ENCODE results near the gene ABHD15.

ABHD15 gene

DNA sequence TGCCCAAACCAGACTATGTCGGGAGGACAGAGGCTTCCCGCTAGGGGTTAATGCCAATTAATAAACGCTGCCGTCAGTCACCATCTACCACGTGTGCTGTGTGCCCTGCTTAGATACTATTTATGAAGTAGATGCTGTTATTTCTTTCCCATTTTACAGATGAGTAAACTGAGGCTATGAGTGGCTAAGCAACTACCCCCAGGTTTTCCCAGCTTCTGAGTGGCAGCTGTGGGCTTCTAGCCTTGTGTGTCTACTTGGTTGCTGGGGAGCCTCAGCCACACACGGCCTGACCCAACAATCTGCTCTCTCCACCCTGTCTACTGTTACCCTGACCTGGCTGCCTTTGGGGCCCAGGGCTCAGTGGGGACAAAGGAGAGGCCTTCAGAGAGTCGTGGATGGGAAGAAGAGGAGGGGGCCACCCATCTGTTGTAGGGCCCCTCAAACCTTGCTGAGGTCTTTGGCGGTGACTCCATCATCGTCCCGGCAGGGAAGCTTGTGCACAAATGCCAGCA, 15.5 kb upstream of the ABHD15 start:
- no peak for DNase-seq

DNA sequence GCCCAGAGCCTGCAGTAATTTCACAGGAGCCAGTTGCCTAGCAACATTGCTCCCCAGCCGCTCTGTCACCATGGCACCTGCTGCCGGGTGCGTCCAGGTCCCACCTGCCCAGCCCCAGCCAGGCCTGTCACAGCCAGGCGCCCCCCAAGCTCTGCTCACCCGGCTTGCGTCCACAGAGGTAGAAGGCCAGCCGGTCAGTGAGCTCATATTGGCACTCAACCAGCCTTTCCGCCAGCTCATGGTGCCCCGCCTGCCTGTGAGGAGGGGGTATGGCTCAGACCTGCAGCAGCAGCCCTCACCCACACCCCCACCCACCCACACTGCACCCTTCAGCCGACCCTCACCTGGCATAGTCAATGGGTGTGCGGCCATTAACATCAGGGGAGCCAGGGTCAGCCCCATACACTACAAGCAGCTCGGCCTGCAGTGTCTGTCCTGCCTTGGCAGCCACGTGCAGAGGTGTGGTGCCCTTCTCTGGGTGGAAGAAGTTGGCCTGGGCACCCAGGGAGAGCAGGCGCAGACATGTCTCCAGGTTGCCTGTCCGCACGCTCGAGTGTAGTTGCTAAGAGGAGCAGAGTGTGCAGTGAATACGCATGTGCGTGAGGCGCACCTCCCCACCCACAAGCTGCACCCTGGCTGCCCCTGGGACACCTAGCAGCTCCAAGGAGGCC, 14.9 kb upstream of the ABHD15 start:
- no peak for DNase-seq

DNA sequence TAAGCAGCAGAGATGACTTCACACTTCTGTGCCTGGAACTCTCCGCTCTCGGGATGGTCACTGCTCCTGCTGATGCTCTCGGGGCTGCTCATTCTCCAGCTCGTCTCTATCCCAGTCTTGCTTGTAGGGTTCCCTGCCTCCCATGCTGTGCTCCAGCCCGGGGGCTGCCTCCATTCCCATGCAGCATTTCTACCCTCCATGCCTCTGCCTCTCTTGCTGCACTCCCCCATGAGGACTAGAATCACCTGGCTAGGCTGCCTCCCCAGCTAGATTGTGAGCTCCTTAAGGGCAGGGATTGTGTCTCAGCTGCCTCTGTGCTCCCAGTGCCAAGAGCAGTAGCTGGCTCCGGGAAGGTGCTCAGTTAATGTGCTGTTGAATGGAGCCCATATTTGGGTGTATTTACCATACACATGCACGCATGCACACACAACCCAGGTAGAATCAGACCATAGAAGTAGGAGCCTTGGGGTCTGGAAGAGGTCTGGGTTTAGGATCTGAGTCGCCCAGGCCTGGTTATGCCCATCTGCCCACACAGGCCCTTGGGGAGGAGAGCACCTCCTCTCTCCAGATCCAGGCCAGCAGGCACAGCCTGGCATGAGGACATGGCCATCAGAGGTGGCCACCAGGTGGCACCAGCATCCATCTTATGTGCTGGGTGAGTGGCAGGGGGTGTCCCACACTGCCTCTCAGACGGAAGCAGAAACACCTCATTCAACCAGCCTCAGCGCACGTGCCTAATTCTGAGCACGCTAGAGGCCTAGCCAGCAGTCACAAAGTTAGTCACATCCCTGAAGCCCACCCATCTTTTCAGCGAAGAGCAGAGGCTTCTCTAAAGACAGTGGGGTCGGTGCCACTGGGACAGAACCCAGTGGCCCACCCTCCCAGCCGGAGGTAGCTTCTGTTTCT, 13.3 kb upstream of the ABHD15 start:
- peak; percentile 69 to 80 for DNase-seq

DNA sequence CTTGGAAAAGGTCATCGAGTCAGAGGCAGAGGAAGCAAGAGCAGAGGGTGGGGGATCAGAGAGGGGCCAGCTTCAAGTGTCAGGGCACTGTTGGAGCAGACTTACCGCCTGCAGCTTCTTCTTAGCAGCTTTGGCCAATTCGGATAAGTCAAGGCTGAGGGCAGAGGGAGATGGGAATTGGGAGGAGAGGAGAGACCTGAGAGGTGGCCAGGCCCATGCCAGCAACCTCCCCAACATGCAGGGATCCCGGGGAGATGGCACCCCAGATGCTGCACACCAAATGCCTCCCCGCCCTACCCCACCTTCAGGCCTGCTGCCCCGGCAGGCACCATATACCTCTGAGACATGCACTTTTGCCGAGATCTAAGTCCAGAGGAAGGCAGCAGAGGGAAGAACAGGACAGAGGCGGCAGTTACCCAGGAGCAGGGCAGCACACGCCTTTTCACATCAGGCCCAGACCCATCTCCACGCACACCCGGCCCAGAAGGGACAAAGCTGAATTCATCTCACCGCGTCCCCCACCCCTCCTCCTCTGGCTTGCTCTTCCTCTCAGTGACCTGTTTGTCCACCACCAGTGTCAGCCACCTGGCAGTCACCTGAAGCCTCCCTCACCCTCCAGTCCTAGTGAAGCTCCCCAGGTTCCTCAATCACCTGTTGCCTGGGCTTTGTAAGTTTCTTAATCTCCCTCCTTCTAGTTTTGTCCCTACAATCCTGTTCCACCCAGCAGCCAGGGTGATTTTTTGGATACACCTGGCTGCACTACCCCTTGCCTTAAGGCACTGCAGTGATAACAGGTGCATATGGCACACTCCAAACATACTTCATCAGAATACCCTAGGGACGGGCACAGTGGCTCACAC, 12.0 kb upstream of the ABHD15 start:
- DNase-seq, result no peak

DNA sequence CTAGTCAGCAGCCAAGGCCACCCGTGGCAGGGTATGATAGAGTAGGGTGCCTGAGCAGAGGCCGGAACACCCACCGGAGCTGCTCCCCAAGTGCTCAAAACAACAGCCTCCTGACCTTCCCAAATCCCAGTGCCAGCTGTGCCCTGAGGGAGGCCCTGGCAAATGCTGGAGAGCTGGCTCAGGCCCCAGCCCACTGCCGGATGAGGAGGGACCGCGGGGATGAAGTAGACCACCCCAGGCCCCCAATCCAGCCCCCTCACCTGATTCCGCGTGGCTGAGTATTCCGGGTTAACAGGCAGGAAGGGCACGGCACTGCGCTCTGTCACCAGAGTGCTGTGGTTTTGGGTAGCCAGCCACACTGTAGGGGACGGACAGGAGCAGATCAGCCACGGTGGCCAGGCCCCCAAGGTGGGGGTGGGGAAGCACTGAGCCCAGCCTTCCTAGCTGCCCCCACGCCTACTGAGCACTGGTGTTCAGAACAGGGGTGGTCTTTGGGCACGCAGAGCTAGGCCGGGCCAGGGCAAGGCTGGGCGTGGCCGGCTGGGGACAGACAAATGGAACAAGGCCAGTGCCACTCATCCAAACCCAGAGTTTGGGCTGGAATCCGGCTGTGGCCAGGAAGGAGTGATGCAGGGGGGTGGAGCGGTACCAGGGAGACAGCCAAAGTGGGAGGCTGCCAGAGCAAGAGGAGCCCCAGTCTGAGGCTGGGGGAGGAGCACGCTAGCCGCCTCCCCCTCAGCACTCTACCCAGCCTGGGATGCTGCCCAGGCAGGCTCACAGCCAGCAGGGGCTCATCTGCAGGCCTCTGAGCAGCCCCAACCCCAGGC, 10.8 kb upstream of the ABHD15 start:
- no peak for DNase-seq

DNA sequence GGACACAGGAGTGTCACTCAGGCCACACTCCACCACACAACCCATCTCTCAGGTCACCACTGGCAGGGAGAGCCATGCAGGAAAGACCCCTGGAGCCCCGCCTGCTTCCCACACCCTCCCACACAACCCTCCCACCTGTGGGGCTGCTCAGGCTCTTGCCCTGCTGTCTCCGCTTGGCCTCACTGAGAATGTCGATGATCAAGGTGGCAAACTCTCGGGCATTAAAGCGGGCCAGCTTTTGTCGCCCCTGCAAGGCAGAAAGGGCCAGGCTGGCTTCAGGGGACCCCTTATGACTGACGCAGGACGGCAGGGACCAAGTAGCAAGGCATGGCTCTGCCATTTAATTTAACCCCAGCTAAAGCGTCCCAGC, 10.1 kb upstream of the ABHD15 start:
- no peak for DNase-seq

DNA sequence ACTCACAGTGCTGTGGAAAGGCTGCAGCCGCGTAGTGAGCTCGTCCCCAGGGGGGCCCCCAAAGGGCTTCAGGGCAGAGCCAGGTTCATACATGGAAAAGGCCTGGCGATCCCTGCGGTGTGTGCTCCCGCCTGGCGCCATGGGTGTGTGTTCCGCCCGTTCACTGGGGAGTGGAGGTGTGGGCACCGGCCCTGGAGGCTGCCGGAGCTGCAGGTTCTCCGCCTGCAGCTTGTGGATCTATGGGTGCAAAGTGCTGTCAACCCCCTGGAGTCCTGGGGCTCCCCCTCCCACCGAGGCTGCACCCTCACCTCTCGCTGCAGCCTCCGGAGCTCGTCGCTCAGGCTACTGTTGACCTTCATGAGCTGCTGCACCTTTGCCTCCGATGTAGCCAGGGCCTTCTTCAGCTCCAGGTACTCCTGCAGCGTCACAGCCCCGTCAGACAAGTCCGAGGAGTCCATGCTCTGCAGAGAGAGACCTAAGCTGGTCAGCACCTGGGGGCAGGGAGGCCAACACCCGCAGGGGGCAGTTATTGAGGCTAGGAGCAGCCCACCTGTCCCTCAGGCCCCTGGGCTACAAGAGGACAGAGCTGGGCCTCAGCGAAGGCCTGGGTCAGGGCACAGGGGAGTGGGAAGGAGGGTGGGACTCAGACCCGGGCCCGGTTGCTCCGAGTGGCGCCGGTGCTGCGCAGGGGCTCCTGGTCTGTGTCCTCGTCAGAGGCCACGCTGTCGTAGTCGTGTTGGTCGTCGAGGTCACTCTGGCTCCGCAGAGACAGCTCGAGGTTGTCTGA, 9.6 kb upstream of the ABHD15 start:
- DNase-seq, result no peak

DNA sequence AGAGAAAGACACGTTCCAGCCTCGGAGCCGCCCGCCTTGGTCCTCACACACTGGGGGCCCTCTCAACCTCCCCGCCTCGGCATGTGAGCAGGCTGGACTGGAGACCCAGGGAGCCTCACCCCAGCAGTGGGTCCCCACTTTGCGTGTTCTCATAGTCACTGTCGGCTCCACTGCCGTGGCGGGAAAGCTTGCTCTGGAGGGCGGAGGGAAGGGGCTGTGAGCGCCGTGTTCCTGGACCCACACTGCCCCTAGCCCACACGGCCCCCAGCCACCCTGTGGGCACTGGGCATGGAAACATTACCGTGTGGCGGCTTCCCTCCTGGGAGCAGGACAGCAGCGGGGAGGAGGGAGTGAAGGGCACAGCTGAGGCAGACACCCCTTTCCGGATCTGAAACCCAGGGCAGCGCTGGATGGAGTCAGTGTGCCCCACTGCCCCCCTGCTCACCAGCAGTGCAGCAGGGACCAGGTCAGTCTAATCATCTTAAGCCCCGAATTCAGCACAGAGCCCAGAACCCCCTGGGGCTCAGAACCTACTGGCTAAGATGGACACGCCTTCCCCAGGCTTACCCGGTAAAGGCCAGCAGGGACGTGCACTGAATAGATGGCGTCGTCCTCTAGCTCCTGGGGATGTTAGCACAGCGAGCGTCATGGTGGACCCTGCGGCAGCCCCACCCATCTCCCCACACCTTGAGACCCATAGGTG, 8.8 kb upstream of the ABHD15 start:
- DNase-seq, result no peak

DNA sequence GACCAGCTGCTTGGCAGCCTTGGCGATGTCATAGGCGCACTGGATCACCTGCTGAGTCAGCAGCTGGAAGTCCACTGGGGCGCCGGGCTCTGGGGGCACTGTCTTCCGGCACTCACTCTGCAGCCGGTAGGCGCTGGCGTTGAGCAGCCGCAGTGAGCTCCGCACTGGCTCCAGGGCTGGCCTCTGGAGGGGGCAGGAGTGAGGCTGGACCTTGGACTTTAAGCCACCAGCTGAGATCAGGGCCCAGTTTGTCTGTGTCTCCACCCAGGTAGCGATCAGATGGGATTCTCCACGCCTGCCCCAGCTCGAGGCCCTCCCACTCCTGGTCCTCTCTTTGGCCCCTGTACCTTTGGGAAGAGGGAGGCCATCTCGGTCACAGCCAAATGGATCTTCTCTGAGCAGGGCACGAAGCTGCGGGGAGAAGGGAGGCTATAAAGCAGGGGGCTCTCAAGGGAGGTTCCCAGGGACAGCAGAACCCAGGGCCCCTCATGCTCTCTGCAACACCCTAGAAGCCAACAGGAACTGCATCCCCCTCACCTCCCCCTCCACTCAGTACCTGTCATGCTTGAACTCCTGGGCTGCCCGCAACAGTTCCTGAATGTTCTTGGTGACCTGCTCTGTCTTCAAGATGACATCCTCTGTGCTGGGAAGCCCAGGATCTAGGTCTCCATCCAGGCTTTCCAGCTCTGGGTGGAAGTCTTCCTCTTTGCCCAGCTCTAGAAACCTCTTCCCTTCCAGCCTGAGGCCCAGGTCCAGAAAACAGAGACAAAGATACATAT, 8.1 kb upstream of the ABHD15 start:
- no peak for DNase-seq

DNA sequence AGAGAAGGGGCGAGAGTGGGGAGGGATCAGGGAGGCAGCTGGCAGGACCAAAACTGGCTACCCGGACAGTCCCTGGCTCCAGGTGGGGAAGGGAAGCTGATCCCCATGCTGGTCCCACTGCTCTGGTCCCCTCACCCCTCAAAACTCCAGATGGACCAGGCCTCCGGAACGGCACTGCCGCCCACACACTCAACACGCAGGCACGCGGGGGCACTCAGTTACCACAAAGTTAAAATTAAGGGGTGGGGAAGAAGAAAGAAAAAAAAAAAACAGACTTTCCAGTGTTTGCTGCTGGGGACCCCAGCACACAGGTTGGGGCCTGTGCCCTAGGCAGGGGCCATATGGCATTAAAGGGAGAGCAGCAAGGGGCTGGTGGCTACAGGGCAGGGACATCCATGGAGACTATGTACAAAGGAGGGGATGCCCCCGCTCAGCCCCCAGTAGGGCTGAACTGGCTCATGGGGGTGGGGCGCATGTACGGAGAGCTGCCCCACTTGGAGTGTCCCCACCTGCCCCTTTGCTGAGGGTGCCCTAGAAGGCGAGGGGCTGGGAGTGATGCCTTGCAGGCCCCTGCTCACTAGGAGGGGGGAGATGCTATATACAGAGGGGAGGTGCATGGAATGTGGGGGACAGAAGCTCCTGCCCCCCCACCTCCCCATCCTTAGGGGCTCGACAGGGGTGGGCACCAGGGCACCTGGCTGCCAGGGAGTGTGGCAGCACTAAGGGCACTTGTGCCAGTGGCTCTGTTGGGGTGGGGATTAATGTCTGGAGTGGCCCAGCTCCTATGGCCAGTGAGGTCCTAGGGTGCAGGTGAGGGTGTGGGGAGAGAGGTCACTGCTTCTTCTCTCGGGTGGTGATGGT, 7.3 kb upstream of the ABHD15 start:
- DNase-seq, result no peak

DNA sequence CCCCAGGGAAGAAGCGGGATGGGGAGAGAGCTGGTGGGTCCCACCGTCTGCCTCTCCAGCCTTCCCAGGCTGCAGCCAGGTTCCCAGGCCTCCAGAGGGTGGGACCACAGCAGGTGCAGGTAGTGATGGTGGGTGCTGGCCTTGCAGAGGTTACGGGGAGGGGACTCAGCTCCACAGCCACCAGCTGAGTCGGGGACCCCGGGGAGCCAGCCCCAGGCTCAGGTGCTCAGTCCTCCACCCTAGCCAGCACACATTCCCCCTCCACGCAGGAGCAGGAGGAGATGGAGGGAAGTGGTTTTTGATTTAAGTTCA, 6.7 kb upstream of the ABHD15 start:
- no peak for DNase-seq

DNA sequence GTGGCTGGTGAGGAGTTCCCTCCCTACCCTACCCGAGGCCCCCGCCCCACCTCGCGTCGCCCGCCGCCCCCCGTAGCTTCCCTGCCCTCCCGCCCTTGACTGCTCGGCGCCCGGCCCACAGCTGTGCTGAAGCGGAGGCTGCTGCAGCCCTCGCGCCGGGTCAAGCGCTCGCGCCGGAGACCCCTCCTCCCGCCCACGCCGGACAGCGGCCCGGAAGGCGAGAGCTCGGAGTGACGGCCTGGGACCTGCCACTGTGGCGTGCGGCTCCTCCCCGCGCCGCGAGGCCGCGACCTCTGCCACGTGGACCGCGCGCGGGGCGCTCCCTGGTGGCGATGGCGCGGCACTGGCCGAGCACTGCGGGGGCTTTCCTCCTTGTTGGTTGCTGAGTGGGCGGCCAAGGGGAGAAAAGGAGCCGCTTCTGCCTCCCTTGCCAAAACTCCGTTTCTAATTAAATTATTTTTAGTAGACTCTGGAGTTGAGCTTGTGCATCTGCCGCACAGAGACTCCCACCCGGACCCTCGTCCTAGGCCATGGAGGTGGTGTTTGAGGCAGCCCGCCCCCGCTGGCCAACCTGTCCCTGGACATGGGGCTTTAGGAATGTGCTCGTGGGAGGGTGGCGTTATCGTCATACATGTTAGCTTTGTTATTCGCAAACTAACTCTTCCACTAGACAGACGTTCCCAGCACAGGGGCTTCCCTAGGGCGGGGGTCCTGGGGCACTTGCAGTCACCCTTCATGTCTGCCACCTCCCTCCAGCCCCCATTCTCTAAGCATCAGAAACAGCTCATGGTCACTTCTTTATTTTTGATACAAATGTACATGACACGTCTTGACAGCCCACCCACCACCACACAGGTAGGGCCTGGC, 6.1 kb upstream of the ABHD15 start:
- DNase-seq, result no peak

DNA sequence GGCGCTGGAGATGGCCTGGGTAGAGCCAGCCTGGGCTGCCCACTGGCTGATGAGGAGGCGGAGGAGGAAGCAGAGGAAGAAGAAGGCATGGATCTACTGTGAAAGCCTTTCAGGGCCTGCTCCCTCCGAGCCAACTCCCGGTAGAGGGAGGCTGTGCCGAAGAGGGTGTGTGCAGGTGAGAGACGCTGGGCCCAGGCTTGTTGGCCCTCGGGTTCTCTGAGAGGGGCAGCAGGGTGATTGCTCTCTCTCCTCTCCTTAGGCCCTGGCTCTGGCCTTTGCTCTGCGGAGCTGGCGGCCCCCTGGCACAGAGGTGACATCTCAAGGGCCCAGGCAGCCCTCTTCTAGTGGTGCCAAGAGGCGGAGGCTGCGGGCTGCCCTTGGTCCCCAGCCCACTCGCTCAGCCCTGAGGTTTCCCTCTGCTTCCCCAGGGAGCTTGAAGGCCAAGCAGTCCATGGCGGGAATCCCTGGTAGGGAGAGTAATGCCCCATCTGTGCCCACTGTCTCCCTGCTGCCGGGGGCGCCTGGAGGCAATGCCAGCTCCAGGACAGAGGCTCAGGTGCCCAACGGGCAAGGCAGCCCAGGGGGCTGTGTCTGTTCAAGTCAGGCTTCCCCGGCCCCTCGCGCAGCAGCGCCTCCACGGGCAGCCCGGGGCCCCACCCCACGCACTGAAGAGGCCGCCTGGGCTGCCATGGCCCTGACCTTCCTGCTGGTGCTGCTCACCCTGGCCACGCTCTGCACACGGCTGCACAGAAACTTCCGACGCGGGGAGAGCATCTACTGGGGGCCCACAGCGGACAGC, 5.2 kb upstream of the ABHD15 start:
- DNase-seq, result no peak

DNA sequence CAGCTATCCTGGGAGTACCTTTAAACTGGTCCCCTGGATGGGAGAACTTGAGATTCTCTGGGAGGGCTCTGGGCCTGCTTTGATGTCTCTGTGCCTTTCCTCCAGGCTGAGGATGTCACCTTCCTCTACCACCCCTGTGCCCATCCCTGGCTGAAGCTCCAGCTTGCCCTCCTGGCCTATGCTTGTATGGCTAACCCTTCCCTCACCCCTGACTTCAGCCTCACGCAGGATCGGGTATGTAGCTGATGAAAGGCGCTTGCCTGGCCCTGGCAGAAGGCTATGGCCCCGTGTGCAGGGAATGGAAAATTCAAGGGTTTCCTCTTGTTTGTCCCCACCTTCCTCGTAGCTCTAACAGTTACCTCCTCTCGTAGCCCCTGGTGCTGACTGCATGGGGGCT, 4.6 kb upstream of the ABHD15 start:
- DNase-seq, result no peak

DNA sequence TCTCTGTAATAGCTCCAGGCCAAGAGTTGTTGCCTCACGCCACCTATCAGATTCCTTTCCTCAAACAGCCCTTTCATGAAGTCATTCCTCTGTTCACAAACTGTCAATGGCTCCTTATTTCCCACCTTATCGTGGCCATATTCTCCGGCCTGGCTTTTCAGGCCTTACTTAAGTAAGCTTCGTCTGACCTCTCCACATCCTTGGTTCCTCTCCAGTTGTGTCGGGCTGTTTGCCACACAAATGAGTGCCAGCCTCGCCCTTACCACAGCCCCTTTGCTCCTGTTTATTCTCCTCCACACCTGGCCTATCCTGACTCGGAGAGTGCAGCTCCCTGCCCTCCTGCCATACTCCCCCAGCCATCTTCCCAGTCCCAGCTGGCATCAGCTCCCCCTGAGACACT, 3.7 kb upstream of the ABHD15 start:
- no peak for DNase-seq

DNA sequence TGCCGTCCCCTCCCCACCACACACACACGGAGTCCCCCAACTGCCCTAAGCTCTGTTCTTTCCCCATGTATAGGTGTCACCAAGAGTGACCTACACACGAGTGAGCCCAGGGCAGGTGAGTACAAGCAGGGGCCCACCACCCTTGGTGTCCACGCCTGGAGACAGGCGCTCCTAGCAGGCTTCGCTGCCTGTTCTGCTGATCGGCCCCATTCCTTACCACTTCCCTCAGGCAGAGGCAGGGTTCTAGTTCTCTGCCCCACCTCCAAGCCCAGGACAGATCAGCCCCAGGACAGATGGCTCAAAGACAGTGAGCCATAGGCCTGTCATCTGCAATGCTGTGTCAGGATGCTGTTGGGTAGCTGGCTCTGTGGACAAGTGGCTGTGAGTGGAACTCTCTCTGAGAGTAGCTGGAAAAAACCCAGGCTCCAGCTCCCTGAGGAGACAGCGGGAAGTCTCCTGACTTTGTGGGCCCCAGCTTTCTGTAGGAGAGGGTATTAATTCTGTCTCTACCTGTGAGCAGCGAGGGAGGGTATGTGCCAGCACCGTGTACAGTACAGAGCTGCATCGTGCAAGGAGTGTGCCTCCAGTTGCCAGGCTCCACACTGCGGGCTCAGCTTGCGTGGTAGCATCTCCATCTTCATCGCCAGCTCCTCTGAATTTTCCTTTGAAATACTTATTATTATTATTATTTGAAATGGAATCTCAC, 2.6 kb upstream of the ABHD15 start:
- DNase-seq, result no peak
